Measurements from ENCODE around the gene RARRES1.

RARRES1 gene

DNA sequence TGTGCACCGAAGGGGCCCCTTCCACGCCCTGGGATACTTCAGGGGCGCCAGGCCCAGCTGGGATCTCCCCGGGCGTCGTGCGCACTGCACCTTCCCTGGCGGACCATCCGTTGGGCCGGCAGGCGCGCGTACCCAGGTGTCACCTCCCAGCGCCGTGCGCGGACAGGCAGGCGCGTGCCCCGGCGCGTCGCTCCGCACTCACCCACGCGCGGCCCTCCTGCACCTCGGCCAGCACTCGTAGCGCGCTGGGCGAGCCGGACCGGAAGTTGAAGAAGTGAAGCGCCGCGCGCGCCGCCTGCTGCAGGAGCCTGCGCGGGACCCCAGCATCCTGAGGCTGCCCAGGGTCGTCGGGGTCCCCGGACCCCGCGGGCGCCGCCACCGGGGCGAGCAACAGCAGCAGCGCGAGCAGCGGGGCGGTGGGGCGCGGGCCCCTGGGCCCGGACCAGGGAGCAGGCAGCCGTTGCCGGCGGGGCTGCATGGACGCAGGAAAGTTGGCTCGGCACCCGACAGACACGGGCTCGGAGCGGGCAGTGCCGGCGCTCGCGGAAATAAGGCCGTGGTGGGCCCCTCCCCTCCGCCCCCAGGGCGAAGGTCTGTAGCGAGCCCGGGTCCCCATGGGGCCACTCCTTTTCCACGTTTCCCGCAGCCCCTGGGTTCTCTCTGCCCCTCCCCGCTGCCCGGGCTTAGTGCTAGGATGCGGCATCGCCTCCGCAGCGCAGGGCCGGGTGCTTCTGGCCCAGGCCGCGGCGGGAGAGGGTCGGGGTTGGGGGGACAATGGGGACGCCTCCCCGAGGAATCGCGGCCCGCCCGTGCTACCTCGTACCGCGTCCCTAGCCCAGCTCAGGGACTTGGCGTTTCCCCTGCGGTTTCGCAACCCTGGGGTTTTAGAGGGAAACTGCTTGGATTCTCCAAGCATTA, at the start of gene RARRES1:
Gene RARRES1, minus strand, starts transcription at position 520 of the 918 bp plus-strand sequence. Its CDS starts 42 bp downstream, at position 478.
- TF ChIP-seq, protein P1, sequence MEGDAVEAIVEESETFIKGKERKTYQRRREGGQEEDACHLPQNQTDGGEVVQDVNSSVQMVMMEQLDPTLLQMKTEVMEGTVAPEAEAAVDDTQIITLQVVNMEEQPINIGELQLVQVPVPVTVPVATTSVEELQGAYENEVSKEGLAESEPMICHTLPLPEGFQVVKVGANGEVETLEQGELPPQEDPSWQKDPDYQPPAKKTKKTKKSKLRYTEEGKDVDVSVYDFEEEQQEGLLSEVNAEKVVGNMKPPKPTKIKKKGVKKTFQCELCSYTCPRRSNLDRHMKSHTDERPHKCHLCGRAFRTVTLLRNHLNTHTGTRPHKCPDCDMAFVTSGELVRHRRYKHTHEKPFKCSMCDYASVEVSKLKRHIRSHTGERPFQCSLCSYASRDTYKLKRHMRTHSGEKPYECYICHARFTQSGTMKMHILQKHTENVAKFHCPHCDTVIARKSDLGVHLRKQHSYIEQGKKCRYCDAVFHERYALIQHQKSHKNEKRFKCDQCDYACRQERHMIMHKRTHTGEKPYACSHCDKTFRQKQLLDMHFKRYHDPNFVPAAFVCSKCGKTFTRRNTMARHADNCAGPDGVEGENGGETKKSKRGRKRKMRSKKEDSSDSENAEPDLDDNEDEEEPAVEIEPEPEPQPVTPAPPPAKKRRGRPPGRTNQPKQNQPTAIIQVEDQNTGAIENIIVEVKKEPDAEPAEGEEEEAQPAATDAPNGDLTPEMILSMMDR (IDR thresholded peaks at IDR 0.05; ENCODE audit: borderline replicate concordance, insufficient read depth, low read depth, low read length): no peak

DNA sequence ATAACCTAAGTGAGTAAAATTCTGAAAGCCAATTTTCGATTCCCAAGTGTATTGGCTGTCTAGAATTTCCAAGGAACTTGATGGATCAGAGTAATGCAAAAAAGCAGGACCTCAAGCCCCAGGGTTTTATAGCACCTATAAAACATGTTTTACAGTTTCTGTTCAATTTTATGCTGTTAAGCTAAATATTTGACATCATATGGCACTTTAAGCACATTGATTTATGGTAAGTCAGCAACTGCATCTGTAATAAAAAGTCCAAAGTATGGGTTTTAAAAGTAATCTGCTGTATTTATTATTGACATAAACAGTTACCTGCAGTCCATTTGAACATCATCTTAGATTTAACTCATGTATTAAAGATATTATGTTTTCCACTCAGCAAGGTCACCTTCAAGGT, 49.6 kb upstream of the RARRES1 start:
- H3K4me3 ChIP-seq (ENCODE audit: low read depth, low read length): no peak overlapping the region
- TF ChIP-seq, protein P1 (IDR thresholded peaks at IDR 0.05; ENCODE audit: borderline replicate concordance, insufficient read depth, low read depth, low read length): no peak

More for the DNA sequence above, at the start of gene RARRES1:
- H3K4me3 ChIP-seq (ENCODE audit: low read depth, low read length): peak within 1 kb of the TSS; percentile 50

- TF ChIP-seq, protein P1 (IDR thresholded peaks at IDR 0.05; ENCODE audit: borderline replicate concordance, insufficient read depth, low read depth, low read length): no peak
- no peak overlapping the region for H3K4me3 ChIP-seq (ENCODE audit: low read depth, low read length)
These were observed 48.9 kb upstream of the RARRES1 start for GRCh38 chr3:158781191-158781590.

- no peak overlapping the region for H3K4me3 ChIP-seq (ENCODE audit: low read depth, low read length)
- TF ChIP-seq, protein P1 (IDR thresholded peaks at IDR 0.05; ENCODE audit: borderline replicate concordance, insufficient read depth, low read depth, low read length): no peak
These were observed 48.5 kb upstream of the RARRES1 start for GRCh38 chr3:158780766-158781165.

- TF ChIP-seq, protein P1 (IDR thresholded peaks at IDR 0.05; ENCODE audit: borderline replicate concordance, insufficient read depth, low read depth, low read length): no peak
- H3K4me3 ChIP-seq (ENCODE audit: low read depth, low read length): no peak overlapping the region
These were observed 45.1 kb upstream of the RARRES1 start for GRCh38 chr3:158777161-158777873.

- TF ChIP-seq, protein P1 (IDR thresholded peaks at IDR 0.05; ENCODE audit: borderline replicate concordance, insufficient read depth, low read depth, low read length): no peak
These were observed 44.3 kb upstream of the RARRES1 start for GRCh38 chr3:158776531-158776930.

More at GRCh38 chr3:158776531-158776930, 44.3 kb upstream of the RARRES1 start:
- no peak overlapping the region for H3K4me3 ChIP-seq (ENCODE audit: low read depth, low read length)
